ENCODE measurements around the gene SYCE1L.
"Not testable (repeated sequence)": the region's sequence is repeated elsewhere in the genome, so short reads cannot be mapped to it uniquely, and the experiment has no call there.

SYCE1L gene

GRCh38 chr16:77231047-77231446 lies 31.8 kb downstream of the SYCE1L start:
- Histone ChIP-seq H3K4me3 (ENCODE audit: low read depth, low read length) (no peak overlapping the region), H3K27ac (no peak overlapping the region), H3K27me3 (replicated peaks) (no peaks in the 10 kb centered on the region), H3K36me3 (replicated peaks) (no peaks in the 10 kb centered on the region)
- TF ChIP-seq CTCF (IDR thresholded peaks at IDR 0.05; ENCODE audit: low read depth, low read length, missing control alignments) = no peak
- DNase-seq = no peak
- in situ Hi-C loops (cut with HindIII; ENCODE audit: low pct_ligation_motif_present, low sequenced_read_pairs) = loop anchor here (25.0 kb wide), 1 partner anchor 356 kb away; no protein-coding TSS in a partner anchor

GRCh38 chr16:77233799-77234519 lies 34.8 kb downstream of the SYCE1L start:
- H3K27me3 ChIP-seq (replicated peaks) = no peaks in the 10 kb centered on the region
- no peak overlapping the region for H3K4me3 ChIP-seq (ENCODE audit: low read depth, low read length)
- no peaks in the 10 kb centered on the region for H3K36me3 ChIP-seq (replicated peaks)
- DNase-seq = no peak
- no peak for TF ChIP-seq CTCF (IDR thresholded peaks at IDR 0.05; ENCODE audit: low read depth, low read length, missing control alignments)
- in situ Hi-C loops (cut with HindIII; ENCODE audit: low pct_ligation_motif_present, low sequenced_read_pairs) = loop anchor here (25.0 kb wide), 1 partner anchor 353 kb away; no protein-coding TSS in a partner anchor
- H3K27ac ChIP-seq = no peak overlapping the region

GRCh38 chr16:77234611-77235010 lies 35.4 kb downstream of the SYCE1L start:
- no peaks in the 10 kb centered on the region for H3K27me3 ChIP-seq (replicated peaks)
- TF ChIP-seq CTCF (IDR thresholded peaks at IDR 0.05; ENCODE audit: low read depth, low read length, missing control alignments) = no peak
- no peak overlapping the region for H3K4me3 ChIP-seq (ENCODE audit: low read depth, low read length)
- DNase-seq = no peak
- no peak overlapping the region for H3K27ac ChIP-seq
- no peaks in the 10 kb centered on the region for H3K36me3 ChIP-seq (replicated peaks)
- in situ Hi-C loops (cut with HindIII; ENCODE audit: low pct_ligation_motif_present, low sequenced_read_pairs) = loop anchor here (25.0 kb wide), 1 partner anchor 353 kb away; no protein-coding TSS in a partner anchor

GRCh38 chr16:77236063-77236511 lies 36.9 kb downstream of the SYCE1L start:
- TF ChIP-seq CTCF (IDR thresholded peaks at IDR 0.05; ENCODE audit: low read depth, low read length, missing control alignments) = peak; percentile 99
- H3K27ac ChIP-seq = no peak overlapping the region
- H3K27me3 ChIP-seq (replicated peaks) = no peaks in the 10 kb centered on the region
- no peaks in the 10 kb centered on the region for H3K36me3 ChIP-seq (replicated peaks)
- peak overlapping the region; percentile 34 for H3K4me3 ChIP-seq (ENCODE audit: low read depth, low read length)
- in situ Hi-C loops (cut with HindIII; ENCODE audit: low pct_ligation_motif_present, low sequenced_read_pairs) = loop anchor here (25.0 kb wide), 1 partner anchor 351 kb away; no protein-coding TSS in a partner anchor
- peak; percentile 65 for DNase-seq

- TF ChIP-seq CTCF (IDR thresholded peaks at IDR 0.05; ENCODE audit: low read depth, low read length, missing control alignments) = no peak
- DNase-seq = no peak
- H3K27me3 ChIP-seq (replicated peaks) = no peaks in the 10 kb centered on the region
- in situ Hi-C loops (cut with HindIII; ENCODE audit: low pct_ligation_motif_present, low sequenced_read_pairs) = loop anchor here (25.0 kb wide), 1 partner anchor 349 kb away; no protein-coding TSS in a partner anchor
- no peak overlapping the region for H3K4me3 ChIP-seq (ENCODE audit: low read depth, low read length)
- no peak overlapping the region for H3K27ac ChIP-seq
- H3K36me3 ChIP-seq (replicated peaks) = no peaks in the 10 kb centered on the region
These were observed 39.4 kb downstream of the SYCE1L start for GRCh38 chr16:77238593-77238992.

GRCh38 chr16:77242471-77242870 lies 43.3 kb downstream of the SYCE1L start:
- in situ Hi-C loops (cut with HindIII; ENCODE audit: low pct_ligation_motif_present, low sequenced_read_pairs) = loop anchor here (25.0 kb wide), 1 partner anchor 345 kb away; no protein-coding TSS in a partner anchor
- not testable (repeated sequence) for H3K27ac ChIP-seq; H3K36me3 ChIP-seq (replicated peaks); H3K27me3 ChIP-seq (replicated peaks); DNase-seq; H3K4me3 ChIP-seq (ENCODE audit: low read depth, low read length)
